OCI-LY7 (cell line): Measurements from ENCODE around the gene TAMALIN. TPM values are rescaled to one million over a fixed set of nuclear protein-coding genes. Genes with fewer than 3 reads are reported as not detected.

ENCODE experiments used
- BruUV-seq: library from RNA; stranded (reverse); fragments of 400-500 nt; replicated peaks from 2 replicates; lab custom pipeline; 2021; lab: Mats Ljungman, UMichigan
- CTCF ChIA-PET: fragments of 300-600 bp; sonication (Branson Sonifier 250); formaldehyde crosslinking; loops from one replicate; lab custom pipeline; 2022; ENCODE audit warnings: antibody characterized with exemption; ENCODE audit not compliant: unreplicated experiment; lab: Charles Lee
- POLR2A ChIA-PET: fragments of 300-600 bp; sonication (Branson Sonifier 250); formaldehyde crosslinking; loops from one replicate; lab custom pipeline; 2022; ENCODE audit warnings: antibody characterized with exemption; lab: Charles Lee
- DNase-seq: peaks from one replicate; pipeline ENCODE4 v3.0.0-alpha.2; 2015; ENCODE audit warnings: low spot score
- H2AFZ ChIP-seq: fragments of 200-600 bp; sonication (generic), shearing (Covaris generic); 2 replicates; pipeline ENCODE4 v1.6.1; 2014; ENCODE audit warnings: mild to moderate bottlenecking, antibody characterized with exemption, low read length, moderate library complexity
- H3K27ac ChIP-seq: fragments of 200-600 bp; sonication (generic); 2 replicates; pipeline ENCODE4 v1.5.1; 2014; ENCODE audit warnings: mixed run types, low read depth, mild to moderate bottlenecking, moderate library complexity, low read length, inconsistent platforms; ENCODE audit not compliant: poor library complexity, severe bottlenecking
- H3K36me3 ChIP-seq: fragments of 200-600 bp; sonication (generic); 2 replicates; pipeline ENCODE4 v1.6.1; 2014; ENCODE audit warnings: mild to moderate bottlenecking, antibody characterized with exemption, low read length, moderate library complexity, mixed read lengths; ENCODE audit not compliant: insufficient read depth
- H3K4me1 ChIP-seq: fragments of 200-600 bp; sonication (generic); 2 replicates; pipeline ENCODE4 v1.5.1; 2014; ENCODE audit warnings: mild to moderate bottlenecking, low read length; ENCODE audit not compliant: insufficient read depth, poor library complexity, severe bottlenecking
- H3K4me2 ChIP-seq: fragments of 200-600 bp; sonication (generic); 2 replicates; pipeline ENCODE4 v1.6.1; 2014; ENCODE audit warnings: mild to moderate bottlenecking, low read length
- H3K4me3 ChIP-seq: fragments of 200-600 bp; sonication (generic); 2 replicates; pipeline ENCODE4 v1.5.1; 2014; ENCODE audit warnings: mild to moderate bottlenecking, low read depth, low read length; ENCODE audit not compliant: poor library complexity, severe bottlenecking
- H3K79me2 ChIP-seq: fragments of 200-600 bp; sonication (generic); 2 replicates; pipeline ENCODE4 v1.6.1; 2016; ENCODE audit warnings: low read depth, mild to moderate bottlenecking, low read length, moderate library complexity, mixed read lengths; ENCODE audit not compliant: insufficient read depth
- H3K9me2 ChIP-seq: fragments of 200-600 bp; sonication (generic); 2 replicates; pipeline ENCODE4 v1.6.1; 2016; ENCODE audit warnings: mild to moderate bottlenecking, low read length, mixed read lengths; ENCODE audit not compliant: insufficient read depth
- H3K9me3 ChIP-seq: fragments of 200-600 bp; sonication (generic); 2 replicates; pipeline ENCODE4 v1.6.1; 2014; ENCODE audit warnings: mild to moderate bottlenecking, mixed run types, low read length, mixed read lengths
- H4K20me1 ChIP-seq: fragments of 200-600 bp; sonication (generic); 2 replicates; pipeline ENCODE4 v1.6.1; 2014; ENCODE audit warnings: mild to moderate bottlenecking, antibody characterized with exemption, low read length, moderate library complexity, mixed read lengths; ENCODE audit not compliant: insufficient read depth
- EZH2phosphoT487 ChIP-seq: fragments of 200-600 bp; sonication (generic); IDR thresholded peaks from 2 replicates; pipeline ENCODE4 v1.6.1; 2018; ENCODE audit warnings: low read depth, borderline replicate concordance, mild to moderate bottlenecking, mixed run types, antibody characterized with exemption, low read length, moderate library complexity, mixed read lengths
- intact Hi-C: fragments of 100-400 bp; cut with micrococcal nuclease; formaldehyde crosslinking; loops from one replicate; pipeline ENCODE4 v1.10.0; 2022; ENCODE audit not compliant: unreplicated experiment
- total RNA-seq, 2 experiments: library from RNA; depleted of rRNA in 1 of 2; stranded (reverse); fragments of >200 nt in 1 of 2; shearing (Covaris generic) in 1 of 2; gene quantifications; 2 replicates each; pipeline ENCODE4 v1.2.3, GENCODE V29; 2014 to 2022
- TF ChIP-seq, protein P1 (sequence below): fragments of 200-600 bp; sonication (generic); conservative IDR thresholded peaks from 2 replicates; pipeline ENCODE4 v1.5.1; 2014; ENCODE audit warnings: mild to moderate bottlenecking, antibody characterized with exemption, low read length, moderate library complexity, mixed read lengths

The TAMALIN gene
- total RNA-seq, 2 experiments from 2014 or later: 0.66 to 1.3 TPM

DNA sequence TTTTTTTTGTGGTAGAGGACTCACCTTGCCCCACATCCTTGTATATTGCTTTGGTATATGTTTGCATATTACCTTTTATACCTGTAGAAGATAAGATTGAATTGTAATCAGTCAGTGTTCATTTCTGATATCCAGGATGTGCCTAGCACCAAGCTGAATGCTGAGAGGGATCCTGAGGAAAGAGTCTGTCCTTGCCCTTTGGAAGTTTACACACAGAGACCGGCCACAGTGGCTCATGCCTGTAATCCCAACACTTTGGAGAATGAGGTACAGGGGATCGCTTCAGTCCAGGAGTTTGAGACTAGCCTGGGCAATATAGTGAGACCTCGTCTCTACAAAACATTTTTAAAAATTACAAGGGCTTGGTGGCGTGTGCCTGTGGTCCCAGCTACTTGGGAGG is 46.8 kb upstream of the TAMALIN start:
- intact Hi-C loops: loop anchor here (10.0 kb wide), 1 partner anchor 945 kb away; the partner anchor contains the start of gene KRT8
- Histone ChIP-seq H3K9me2 (no peaks in the 10 kb centered on the region), H3K36me3 (peaks cover 5% of the 10 kb centered on the region), H3K79me2 (no peaks in the 10 kb centered on the region), H3K4me1 (no peaks in the 10 kb centered on the region), H3K4me3 (no peak overlapping the region), H4K20me1 (no peaks in the 10 kb centered on the region; the same call in 1 of the 2 replicates), H2AFZ (no peak overlapping the region), H3K27ac (no peak overlapping the region), H3K4me2 (no peak overlapping the region), H3K9me3 (no peaks in the 10 kb centered on the region)
- ChIA-PET POLR2A (no interaction called here), CTCF (no interaction called here)
- TF ChIP-seq EZH2phosphoT487: no peak
- TF ChIP-seq, protein P1, sequence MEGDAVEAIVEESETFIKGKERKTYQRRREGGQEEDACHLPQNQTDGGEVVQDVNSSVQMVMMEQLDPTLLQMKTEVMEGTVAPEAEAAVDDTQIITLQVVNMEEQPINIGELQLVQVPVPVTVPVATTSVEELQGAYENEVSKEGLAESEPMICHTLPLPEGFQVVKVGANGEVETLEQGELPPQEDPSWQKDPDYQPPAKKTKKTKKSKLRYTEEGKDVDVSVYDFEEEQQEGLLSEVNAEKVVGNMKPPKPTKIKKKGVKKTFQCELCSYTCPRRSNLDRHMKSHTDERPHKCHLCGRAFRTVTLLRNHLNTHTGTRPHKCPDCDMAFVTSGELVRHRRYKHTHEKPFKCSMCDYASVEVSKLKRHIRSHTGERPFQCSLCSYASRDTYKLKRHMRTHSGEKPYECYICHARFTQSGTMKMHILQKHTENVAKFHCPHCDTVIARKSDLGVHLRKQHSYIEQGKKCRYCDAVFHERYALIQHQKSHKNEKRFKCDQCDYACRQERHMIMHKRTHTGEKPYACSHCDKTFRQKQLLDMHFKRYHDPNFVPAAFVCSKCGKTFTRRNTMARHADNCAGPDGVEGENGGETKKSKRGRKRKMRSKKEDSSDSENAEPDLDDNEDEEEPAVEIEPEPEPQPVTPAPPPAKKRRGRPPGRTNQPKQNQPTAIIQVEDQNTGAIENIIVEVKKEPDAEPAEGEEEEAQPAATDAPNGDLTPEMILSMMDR: no peak
- DNase-seq: no peak
- BruUV-seq: no TSS peak

DNA sequence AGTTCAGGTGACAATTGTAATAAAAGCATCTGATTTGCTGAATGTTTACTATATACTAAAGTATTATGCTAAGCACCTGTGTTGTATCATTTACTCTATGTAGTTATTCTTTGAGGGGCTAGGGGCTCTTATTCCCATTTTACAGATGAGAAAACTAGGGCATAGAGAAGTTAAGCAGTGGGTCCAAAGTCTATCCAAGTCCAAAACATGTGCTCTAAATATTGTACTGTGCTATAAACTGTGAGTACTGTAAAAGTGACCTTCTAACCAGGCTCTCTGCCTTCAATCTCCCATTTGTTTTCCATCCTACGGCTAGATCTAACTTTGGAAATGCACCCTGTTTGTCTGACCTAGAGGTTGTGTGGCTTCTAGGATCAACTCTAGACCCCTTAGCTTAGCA is 46.3 kb upstream of the TAMALIN start:
- CTCF ChIA-PET: no interaction called here
- Histone ChIP-seq H3K79me2 (no peaks in the 10 kb centered on the region), H3K27ac (no peak overlapping the region), H3K36me3 (peaks cover 5% of the 10 kb centered on the region), H4K20me1 (no peaks in the 10 kb centered on the region; the same call in 1 of the 2 replicates), H3K4me2 (no peak overlapping the region), H2AFZ (no peak overlapping the region), H3K4me1 (no peaks in the 10 kb centered on the region), H3K4me3 (no peak overlapping the region), H3K9me3 (no peaks in the 10 kb centered on the region), H3K9me2 (no peaks in the 10 kb centered on the region)
- intact Hi-C loops: loop anchor here (10.0 kb wide), 1 partner anchor 944 kb away; the partner anchor contains the start of gene KRT8
- no TSS peak for BruUV-seq
- POLR2A ChIA-PET: interaction anchor here (0.6 to 1.4 kb wide), 2 partner anchors 9 to 164 kb away, joined by 4 read pairs; partner anchors contain the start of gene ACVR1B
- TF ChIP-seq EZH2phosphoT487: no peak
- TF ChIP-seq, protein P1: no peak
- DNase-seq: no peak

DNA sequence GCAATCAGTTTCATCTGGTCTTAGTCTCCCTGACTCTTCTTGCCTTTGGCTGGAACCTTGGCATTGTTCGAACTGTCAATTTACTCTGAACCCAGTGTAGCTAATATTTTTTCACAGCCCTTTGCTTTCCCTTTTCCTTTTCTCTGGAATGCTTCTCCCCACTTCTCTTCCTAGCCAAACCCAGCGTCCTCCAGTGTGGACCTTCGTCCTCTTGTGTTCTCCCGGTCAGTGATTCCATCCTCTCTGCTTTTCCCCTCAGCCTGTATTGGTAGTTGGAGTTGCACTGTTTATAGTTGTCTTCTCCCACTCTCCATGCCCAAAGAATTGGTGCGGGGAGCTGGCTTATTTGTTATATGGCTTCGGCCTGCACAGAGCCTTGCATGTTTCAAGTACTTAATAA is 45.9 kb upstream of the TAMALIN start:
- ChIA-PET POLR2A (interaction anchor here (0.6 to 1.4 kb wide), 2 partner anchors 9 to 163 kb away, joined by 4 read pairs; partner anchors contain the start of gene ACVR1B), CTCF (interaction anchor here (0.8 kb wide), 1 partner anchor 10 kb away, joined by 3 read pairs; no protein-coding TSS in a partner anchor)
- Histone ChIP-seq H3K4me1 (no peaks in the 10 kb centered on the region), H3K27ac (no peak overlapping the region), H3K9me3 (no peaks in the 10 kb centered on the region), H3K79me2 (no peaks in the 10 kb centered on the region), H3K36me3 (peaks cover 5% of the 10 kb centered on the region), H3K9me2 (no peaks in the 10 kb centered on the region), H3K4me3 (no peak overlapping the region), H2AFZ (no peak overlapping the region), H4K20me1 (no peaks in the 10 kb centered on the region; the same call in 1 of the 2 replicates), H3K4me2 (no peak overlapping the region)
- BruUV-seq: no TSS peak
- no peak for TF ChIP-seq EZH2phosphoT487
- TF ChIP-seq, protein P1: no peak
- no peak for DNase-seq
- intact Hi-C loops: loop anchor here (10.0 kb wide), 1 partner anchor 944 kb away; the partner anchor contains the start of gene KRT8
